B cell (primary cell): Measurements from ENCODE around the gene LRG1. TPM values are rescaled to one million over a fixed set of nuclear protein-coding genes. Genes with fewer than 3 reads are reported as not detected.

ENCODE experiments used
- ATAC-seq: fragments of 200-7000 bp; cut with Tn5 transposase; one replicate; pipeline ENCODE4 v1.10.0; 2021; ENCODE audit warnings: low read depth, mild to moderate bottlenecking, moderate number of reproducible peaks, moderate library complexity
- CTCF ChIA-PET: fragments of 350-600 bp; sonication (Branson Sonifier 250); formaldehyde crosslinking; loops from one replicate; lab custom pipeline; 2021; ENCODE audit warnings: antibody characterized with exemption, inconsistent platforms; lab: Charles Lee
- POLR2A ChIA-PET: fragments of 350-600 bp; sonication (Branson Sonifier 250); formaldehyde crosslinking; loops from one replicate; lab custom pipeline; 2021; ENCODE audit warnings: antibody characterized with exemption; lab: Charles Lee
- DNase-seq: peaks from one replicate; pipeline ENCODE4 v3.0.0; 2013
- H2AFZ ChIP-seq: 2 replicates; pipeline ENCODE4 v1.6.1; 2012; ENCODE audit warnings: mild to moderate bottlenecking, low read depth, low read length; ENCODE audit not compliant: insufficient read depth, poor library complexity, severe bottlenecking
- H3K27ac ChIP-seq, 2 donors: 1 replicate in 1 of 2; 2 replicates in 1 of 2; pipeline ENCODE4 v1.5.1; 2012 to 2013; ENCODE audit warnings: low read length in 2 of 2, mild to moderate bottlenecking in 2 of 2, moderate library complexity in 1 of 2
- H3K27me3 ChIP-seq, 4 experiments: fragments of 200-600 bp in 1 of 4; sonication (generic) in 1 of 4; replicated peaks in 1 of 4; 1 replicate in 2 of 4; 2 replicates in 2 of 4; pipeline versions ENCODE4 v1.6.1 to v1.7.0; 2013 to 2016; ENCODE audit warnings: low read length in 3 of 4, mild to moderate bottlenecking in 2 of 4, mixed read lengths in 1 of 4, moderate library complexity in 1 of 4; ENCODE audit not compliant: insufficient read depth in 4 of 4, control insufficient read depth in 3 of 4; ENCODE audit errors: control extremely low read depth in 1 of 4
- H3K36me3 ChIP-seq, 2 experiments: replicated peaks in 1 of 2; 1 replicate in 1 of 2; 2 replicates in 1 of 2; pipeline versions ENCODE4 v1.6.1 to v1.7.1; 2013; ENCODE audit warnings: low read length in 1 of 2; ENCODE audit not compliant: insufficient read depth in 2 of 2, control insufficient read depth in 1 of 2; ENCODE audit errors: control extremely low read depth in 1 of 2, extremely low read depth in 1 of 2
- H3K4me1 ChIP-seq, 2 donors: fragments of 200-600 bp in 1 of 2; sonication (generic) in 1 of 2; 1 replicate in 1 of 2; 2 replicates in 1 of 2; pipeline versions ENCODE4 v1.5.1 to v1.6.1; 2013 to 2017; ENCODE audit warnings: low read length in 2 of 2; ENCODE audit not compliant: control insufficient read depth in 2 of 2, insufficient read depth in 2 of 2
- H3K4me2 ChIP-seq: replicated peaks from 2 replicates; pipeline ENCODE3; 2012; ENCODE audit warnings: mild to moderate bottlenecking, low read depth, low read length; ENCODE audit not compliant: poor library complexity, severe bottlenecking
- H3K4me3 ChIP-seq, 5 experiments: fragments of 200-600 bp in 1 of 5; sonication (generic) in 1 of 5; 1 replicate in 3 of 5; 2 replicates in 2 of 5; pipeline versions ENCODE4 v1.5.1 to v1.7.0; 2011 to 2016; ENCODE audit warnings: low read length in 4 of 5, mild to moderate bottlenecking in 4 of 5, low read depth in 2 of 5, control low read depth in 1 of 5, moderate library complexity in 1 of 5; ENCODE audit not compliant: insufficient read depth in 1 of 5; ENCODE audit errors: control extremely low read depth in 1 of 5, extremely low read depth in 1 of 5
- H3K79me2 ChIP-seq: fragments of 200-600 bp; sonication (generic); one replicate; pipeline ENCODE4 v1.6.0; 2016; ENCODE audit warnings: low read length; ENCODE audit not compliant: control insufficient read depth, insufficient read depth
- H3K9ac ChIP-seq: fragments of 200-600 bp; sonication (generic); 2 replicates; pipeline ENCODE4 v1.6.1; 2017; ENCODE audit warnings: mild to moderate bottlenecking, low read length, moderate library complexity
- H3K9me3 ChIP-seq, 3 donors: one replicate each; pipeline versions ENCODE4 v1.6.1 to v1.7.1; 2013; ENCODE audit warnings: low read length in 2 of 3; ENCODE audit not compliant: control insufficient read depth in 2 of 3, insufficient read depth in 1 of 3; ENCODE audit errors: control extremely low read depth in 1 of 3
- H4K20me1 ChIP-seq: 2 replicates; pipeline ENCODE4 v1.6.0; 2012; ENCODE audit warnings: mild to moderate bottlenecking, low read length; ENCODE audit not compliant: insufficient read depth, control insufficient read depth, poor library complexity, severe bottlenecking
- H3K27ac Mint-ChIP-seq: one replicate; pipeline ENCODE4 v1.8.0; 2021; ENCODE audit warnings: mixed read lengths
- H3K27me3 Mint-ChIP-seq: one replicate; pipeline ENCODE4 v1.8.0; 2021; ENCODE audit warnings: mixed read lengths
- H3K4me1 Mint-ChIP-seq: one replicate; pipeline ENCODE4 v1.8.0; 2021; ENCODE audit warnings: mixed read lengths
- H3K4me3 Mint-ChIP-seq: one replicate; pipeline ENCODE4 v1.8.0; 2021; ENCODE audit warnings: mixed read lengths
- H3K9me3 Mint-ChIP-seq: one replicate; pipeline ENCODE4 v1.8.0; 2022; ENCODE audit warnings: mixed read lengths; ENCODE audit not compliant: insufficient read depth
- CTCF ChIP-seq: fragments of 200-600 bp; IDR thresholded peaks from one replicate; pipeline ENCODE4 v1.8.0; 2022; ENCODE audit warnings: antibody characterized with exemption, mild to moderate bottlenecking
- EZH2 ChIP-seq: IDR thresholded peaks from 2 replicates; pipeline ENCODE4 v1.6.1; 2012; ENCODE audit warnings: borderline replicate concordance, low read depth, mild to moderate bottlenecking, moderate library complexity, low read length; ENCODE audit not compliant: insufficient read depth, poor library complexity, severe bottlenecking
- WGBS: methylation state at CpG from one replicate; pipeline ENCODE4 v1.1.5; 2013; ENCODE audit warnings: missing lambda C conversion rate; ENCODE audit not compliant: insufficient coverage; 5-methylcytosine and 5-hydroxymethylcytosine counted together
- intact Hi-C: fragments of 100-400 bp; cut with micrococcal nuclease; formaldehyde crosslinking; loops from one replicate; pipeline ENCODE4 v1.10.0; 2022
- polyA plus RNA-seq: library from polyadenylated mRNA; depleted of rRNA; stranded (reverse); fragments of >200 nt; gene quantifications from 2 replicates; pipeline ENCODE4 v1.2.3, GENCODE V29; 2012
- total RNA-seq, 2 donors: library from RNA; stranded (reverse); fragments of 120-200 nt in 1 of 2; gene quantifications; 1 replicate in 1 of 2; 2 replicates in 1 of 2; pipeline versions ENCODE4 v1.2.3 to v1.2.4, GENCODE V29; 2013 to 2022

The LRG1 gene
- total and polyA plus RNA-seq, 2 donors (not counting 1 experiment from before 2014, with no cell fraction given), result 0.21 to 0.27 TPM

- Histone ChIP-seq H4K20me1 (no peaks in the 10 kb centered on the region), H3K4me3 (no peak overlapping the region), H3K9ac (no peak overlapping the region), H3K4me1 (no peaks in the 10 kb centered on the region), H3K79me2 (no peaks in the 10 kb centered on the region), H3K27ac (no peak overlapping the region), H2AFZ (no peak overlapping the region), H3K4me2 (no peak overlapping the region), H3K9me3 (peaks cover 0 to 4% (median 0%) of the 10 kb centered on the region in 3 donors), H3K36me3 (no peaks in the 10 kb centered on the region), H3K27me3 (peaks cover 0 to 14% (median 4%) of the 10 kb centered on the region in 4 experiments)
- no peaks in the 10 kb centered on the region for H3K4me1 Mint-ChIP-seq
- no peak for TF ChIP-seq CTCF
- no peak for TF ChIP-seq EZH2
- H3K4me3 Mint-ChIP-seq, result no peak overlapping the region
- ATAC-seq (no peak), DNase-seq (no peak)
- POLR2A ChIA-PET, result no interaction called here
- H3K27ac Mint-ChIP-seq, result no peak overlapping the region
- 86% methylated on average over 10 of the region's 11 CpGs for WGBS
- CTCF ChIA-PET, result interaction anchor here (1.0 to 1.5 kb wide), 5 partner anchors 17 to 66 kb away, joined by 3 to 6 read pairs (median 4); no protein-coding TSS in a partner anchor
- intact Hi-C loops, result no loop called here
- peaks cover 14% of the 10 kb centered on the region for H3K27me3 Mint-ChIP-seq
- H3K9me3 Mint-ChIP-seq, result no peaks in the 10 kb centered on the region
Observed at GRCh38 chr19:4570402-4570801, 30.6 kb upstream of the LRG1 start.

GRCh38 chr19:4568886-4569285 is 29.1 kb upstream of the LRG1 start:
- Histone ChIP-seq H3K9ac (no peak overlapping the region), H2AFZ (no peak overlapping the region), H3K79me2 (no peaks in the 10 kb centered on the region), H3K4me2 (no peak overlapping the region), H4K20me1 (no peaks in the 10 kb centered on the region), H3K36me3 (no peaks in the 10 kb centered on the region), H3K4me3 (no peak overlapping the region), H3K27ac (no peak overlapping the region), H3K27me3 (peaks cover 0 to 8% (median 0%) of the 10 kb centered on the region in 4 experiments), H3K9me3 (peaks cover 0 to 4% (median 0%) of the 10 kb centered on the region in 3 donors), H3K4me1 (no peaks in the 10 kb centered on the region)
- CTCF ChIA-PET, result interaction anchor here (0.7 to 2.6 kb wide), 5 partner anchors 8 to 105 kb away, joined by 3 to 24 read pairs (median 7); partner anchors contain the start of gene SEMA6B
- DNase-seq, result no peak
- WGBS, result 73% methylated on average over 4 of the region's 7 CpGs
- Mint-ChIP-seq H3K27me3 (peaks cover 9% of the 10 kb centered on the region), H3K4me1 (no peaks in the 10 kb centered on the region), H3K27ac (no peak overlapping the region), H3K4me3 (no peak overlapping the region), H3K9me3 (no peaks in the 10 kb centered on the region)
- no peak for TF ChIP-seq CTCF
- no peak for TF ChIP-seq EZH2
- POLR2A ChIA-PET, result no interaction called here
- intact Hi-C loops, result no loop called here
- no peak for ATAC-seq
